ENCODE data around the gene CDH11. TPM values are rescaled to one million over a fixed set of nuclear protein-coding genes. Genes with fewer than 3 reads are reported as not detected.
A peak's percentile ranks its signal among the peaks of the same experiment; 100 is the strongest.

Gene CDH11
- total RNA-seq = 23.8 and 82.1 TPM in 2 replicates

GRCh38 chr16:65121870-65122723, at the start of gene CDH11:
Gene CDH11 (minus strand): TSS chr16:65122063. CDS start chr16:65004869, 117,194 bp downstream.
- Histone ChIP-seq H3K4me3 (ENCODE audit: low read depth, low read length) (peak within 1 kb of the TSS; percentile 67), H3K36me3 (ENCODE audit: control insufficient read depth, insufficient read depth, low read length) (no peaks in the 10 kb centered on the region), H3K27me3 (ENCODE audit: control insufficient read depth, insufficient read depth, low read length) (no peaks in the 10 kb centered on the region)
- FAIRE-seq = no peak
- peak; percentile 37 for DNase-seq (ENCODE audit: low read depth)
- peak; percentile 31 for TF ChIP-seq CTCF (IDR thresholded peaks at IDR 0.05; ENCODE audit: insufficient read depth, low read length, severe bottlenecking)

GRCh38 chr16:65154321-65154720, 32.5 kb upstream of the CDH11 start:
- TF ChIP-seq CTCF (IDR thresholded peaks at IDR 0.05; ENCODE audit: insufficient read depth, low read length, severe bottlenecking) = no peak
- H3K36me3 ChIP-seq (ENCODE audit: control insufficient read depth, insufficient read depth, low read length) = no peaks in the 10 kb centered on the region
- no peak for FAIRE-seq
- H3K27me3 ChIP-seq (ENCODE audit: control insufficient read depth, insufficient read depth, low read length) = no peaks in the 10 kb centered on the region
- DNase-seq (ENCODE audit: low read depth) = no peak
- no peak overlapping the region for H3K4me3 ChIP-seq (ENCODE audit: low read depth, low read length)

GRCh38 chr16:65153365-65154105, 31.7 kb upstream of the CDH11 start:
- H3K4me3 ChIP-seq (ENCODE audit: low read depth, low read length) = no peak overlapping the region
- no peaks in the 10 kb centered on the region for H3K27me3 ChIP-seq (ENCODE audit: control insufficient read depth, insufficient read depth, low read length)
- no peak for FAIRE-seq
- no peaks in the 10 kb centered on the region for H3K36me3 ChIP-seq (ENCODE audit: control insufficient read depth, insufficient read depth, low read length)
- no peak for TF ChIP-seq CTCF (IDR thresholded peaks at IDR 0.05; ENCODE audit: insufficient read depth, low read length, severe bottlenecking)
- no peak for DNase-seq (ENCODE audit: low read depth)

- Histone ChIP-seq H3K4me3 (ENCODE audit: low read depth, low read length) (no peak overlapping the region), H3K36me3 (ENCODE audit: control insufficient read depth, insufficient read depth, low read length) (no peaks in the 10 kb centered on the region), H3K27me3 (ENCODE audit: control insufficient read depth, insufficient read depth, low read length) (no peaks in the 10 kb centered on the region)
- peak; percentile 42 for DNase-seq (ENCODE audit: low read depth)
- no peak for TF ChIP-seq CTCF (IDR thresholded peaks at IDR 0.05; ENCODE audit: insufficient read depth, low read length, severe bottlenecking)
- no peak for FAIRE-seq
These were observed 26.9 kb upstream of the CDH11 start for GRCh38 chr16:65148804-65149203.

- no peak for TF ChIP-seq CTCF (IDR thresholded peaks at IDR 0.05; ENCODE audit: insufficient read depth, low read length, severe bottlenecking)
- no peak for FAIRE-seq
These were observed 20.4 kb upstream of the CDH11 start for GRCh38 chr16:65142276-65142675.

More at GRCh38 chr16:65142276-65142675, 20.4 kb upstream of the CDH11 start:
- no peaks in the 10 kb centered on the region for H3K27me3 ChIP-seq (ENCODE audit: control insufficient read depth, insufficient read depth, low read length)
- H3K36me3 ChIP-seq (ENCODE audit: control insufficient read depth, insufficient read depth, low read length) = no peaks in the 10 kb centered on the region
- DNase-seq (ENCODE audit: low read depth) = no peak
- H3K4me3 ChIP-seq (ENCODE audit: low read depth, low read length) = no peak overlapping the region

Data from bronchial epithelial cell (primary cell).